Common myeloid progenitor, CD34-positive (primary cell): ENCODE data around the gene MTPN. TPM values are rescaled to one million over a fixed set of nuclear protein-coding genes. Genes with fewer than 3 reads are reported as not detected.
A peak's percentile ranks its signal among the peaks of the same experiment; 100 is the strongest.

Experiments
- CTCF ChIA-PET: fragments of 350-600 bp; sonication (Branson Sonifier 250); formaldehyde crosslinking; loops from one replicate; lab custom pipeline; 2021; ENCODE audit warnings: antibody characterized with exemption; lab: Charles Lee
- POLR2A ChIA-PET: fragments of 350-600 bp; sonication (Branson Sonifier 250); formaldehyde crosslinking; loops from one replicate; lab custom pipeline; 2021; ENCODE audit warnings: antibody characterized with exemption; lab: Charles Lee
- DNase-seq, 3 donors: peaks; one replicate each; pipeline versions ENCODE4 v3.0.0 to v3.0.0-alpha.2; 2013
- H3K27ac ChIP-seq, 2 experiments: 1 replicate in 1 of 2; 2 replicates in 1 of 2; pipeline ENCODE4 v1.7.0; 2013; ENCODE audit warnings: inconsistent platforms in 2 of 2, low read length in 2 of 2, mild to moderate bottlenecking in 2 of 2, low read depth in 1 of 2, moderate library complexity in 1 of 2; ENCODE audit not compliant: severe bottlenecking in 2 of 2, insufficient read depth in 1 of 2, poor library complexity in 1 of 2
- H3K27me3 ChIP-seq, 5 experiments: replicated peaks in 2 of 5; 1 replicate in 3 of 5; 2 replicates in 2 of 5; pipeline versions ENCODE4 v1.6.1 to v1.7.0; 2013; ENCODE audit warnings: low read length in 4 of 5, mild to moderate bottlenecking in 2 of 5, moderate library complexity in 2 of 5, inconsistent platforms in 1 of 5; ENCODE audit not compliant: insufficient read depth in 5 of 5, control insufficient read depth in 4 of 5
- H3K36me3 ChIP-seq, 4 experiments: 1 replicate in 2 of 4; 2 replicates in 2 of 4; pipeline versions ENCODE4 v1.6.1 to v1.7.0; 2013; ENCODE audit warnings: low read length in 3 of 4, control low read depth in 1 of 4, mild to moderate bottlenecking in 1 of 4; ENCODE audit not compliant: control insufficient read depth in 4 of 4, insufficient read depth in 4 of 4
- H3K4me1 ChIP-seq, 4 experiments: 1 replicate in 3 of 4; 2 replicates in 1 of 4; pipeline versions ENCODE4 v1.6.1 to v1.7.1; 2013; ENCODE audit warnings: low read length in 3 of 4, mild to moderate bottlenecking in 3 of 4, control low read depth in 1 of 4, inconsistent platforms in 1 of 4, moderate library complexity in 1 of 4; ENCODE audit not compliant: control insufficient read depth in 4 of 4, insufficient read depth in 4 of 4; ENCODE audit errors: control extremely low read depth in 1 of 4
- H3K4me3 ChIP-seq, 7 experiments: 1 replicate in 4 of 7; 2 replicates in 3 of 7; pipeline versions ENCODE4 v1.5.1 to v1.7.0; 2013; ENCODE audit warnings: mild to moderate bottlenecking in 7 of 7, low read length in 6 of 7, moderate library complexity in 6 of 7, inconsistent platforms in 2 of 7, low read depth in 2 of 7, control low read depth in 1 of 7; ENCODE audit not compliant: insufficient read depth in 4 of 7, control insufficient read depth in 1 of 7; ENCODE audit errors: extremely low read depth in 1 of 7
- H3K9me3 ChIP-seq, 5 experiments: 1 replicate in 4 of 5; 2 replicates in 1 of 5; pipeline versions ENCODE4 v1.6.1 to v1.7.1; 2013; ENCODE audit warnings: low read length in 4 of 5, mild to moderate bottlenecking in 2 of 5, inconsistent platforms in 1 of 5, low read depth in 1 of 5, moderate library complexity in 1 of 5; ENCODE audit not compliant: control insufficient read depth in 4 of 5, insufficient read depth in 2 of 5; ENCODE audit errors: control extremely low read depth in 1 of 5
- WGBS: methylation state at CpG from one replicate; pipeline ENCODE4 v1.1.5; 2013; ENCODE audit not compliant: insufficient coverage; 5-methylcytosine and 5-hydroxymethylcytosine counted together
- polyA plus RNA-seq: library from polyadenylated mRNA; unstranded; fragments of 120-200 nt; gene quantifications from one replicate; pipeline ENCODE4 v1.2.1, GENCODE V29; 2013

MTPN gene
- 174 TPM for polyA plus RNA-seq

- 0% methylated on average over 41 of the region's 47 CpGs for WGBS
- Histone ChIP-seq H3K4me3 (peak within 1 kb of the TSS; percentile 88 to 99 (median 97)), H3K27me3 (no peaks in the 10 kb centered on the region), H3K36me3 (peaks cover 0 to 12% (median 0%) of the 10 kb centered on the region in 4 experiments), H3K9me3 (no peaks in the 10 kb centered on the region), H3K27ac (peak within 1 kb of the TSS; percentile 82 to 93), H3K4me1 (peaks cover 54 to 78% (median 65%) of the 10 kb centered on the region in 4 experiments)
- POLR2A ChIA-PET = interaction anchor here (0.6 to 0.7 kb wide), 3 partner anchors 9 to 46 kb away, joined by 3 to 6 read pairs (median 3); no protein-coding TSS in a partner anchor
- peak; percentile 96 to 98 (median 96) for DNase-seq
- CTCF ChIA-PET = no interaction called here
Measured at GRCh38 chr7:135977007-135977741, at the start of gene MTPN. MTPN (minus strand) TSS chr7:135977359; CDS start chr7:135977100, 259 bp downstream.

GRCh38 chr7:136026209-136026608, 49.0 kb upstream of the MTPN start:
- CTCF ChIA-PET = interaction anchor here (1.1 to 1.5 kb wide), 2 partner anchors 10 to 19 kb away, joined by 3 read pairs; no protein-coding TSS in a partner anchor
- no peak overlapping the region for H3K27ac ChIP-seq
- no peak for DNase-seq
- no peaks in the 10 kb centered on the region for H3K9me3 ChIP-seq
- no peak overlapping the region for H3K4me3 ChIP-seq
- POLR2A ChIA-PET = no interaction called here
- peaks cover 0 to 2% (median 0%) of the 10 kb centered on the region in 5 experiments for H3K27me3 ChIP-seq
- H3K4me1 ChIP-seq = no peaks in the 10 kb centered on the region
- 100% methylated on average over 2 of the region's 2 CpGs for WGBS
- H3K36me3 ChIP-seq = no peaks in the 10 kb centered on the region

- no peak overlapping the region for H3K27ac ChIP-seq
- WGBS = 86% methylated on average over 1 of the region's 2 CpGs
- no peak overlapping the region for H3K4me3 ChIP-seq
- H3K36me3 ChIP-seq = no peaks in the 10 kb centered on the region
- H3K27me3 ChIP-seq = peaks cover 0 to 1% (median 0%) of the 10 kb centered on the region in 5 experiments
- POLR2A ChIA-PET = interaction anchor here (1.0 kb wide), 1 partner anchor 10 kb away, joined by 4 read pairs; no protein-coding TSS in a partner anchor
- H3K4me1 ChIP-seq = no peaks in the 10 kb centered on the region
- CTCF ChIA-PET = interaction anchor here (1.5 kb wide), 1 partner anchor 10 kb away, joined by 3 read pairs; no protein-coding TSS in a partner anchor
- no peaks in the 10 kb centered on the region for H3K9me3 ChIP-seq
- DNase-seq = no peak
Measured at GRCh38 chr7:136023134-136023869, 46.1 kb upstream of the MTPN start.

- no peaks in the 10 kb centered on the region for H3K4me1 ChIP-seq
- POLR2A ChIA-PET = no interaction called here
- H3K27me3 ChIP-seq = no peaks in the 10 kb centered on the region
- H3K36me3 ChIP-seq = no peaks in the 10 kb centered on the region
- no peak overlapping the region for H3K27ac ChIP-seq
- CTCF ChIA-PET = no interaction called here
- no peak for DNase-seq
- no peaks in the 10 kb centered on the region for H3K9me3 ChIP-seq
- H3K4me3 ChIP-seq = no peak overlapping the region
- WGBS = 100% methylated on average over 1 of the region's 1 CpG
Measured at GRCh38 chr7:136020556-136020955, 43.4 kb upstream of the MTPN start.

- no peak overlapping the region for H3K4me3 ChIP-seq
- WGBS = 69% methylated on average over 2 of the region's 2 CpGs
- H3K27me3 ChIP-seq = peaks cover 0 to 2% (median 0%) of the 10 kb centered on the region in 5 experiments
- ChIA-PET CTCF (interaction anchor here (1.5 to 2.2 kb wide), 2 partner anchors 10 to 217 kb away, joined by 4 read pairs; no protein-coding TSS in a partner anchor), POLR2A (no interaction called here)
- no peaks in the 10 kb centered on the region for H3K9me3 ChIP-seq
- DNase-seq = no peak
- H3K4me1 ChIP-seq = peaks cover 0 to 2% (median 0%) of the 10 kb centered on the region in 4 experiments
- H3K36me3 ChIP-seq = no peaks in the 10 kb centered on the region
- no peak overlapping the region for H3K27ac ChIP-seq
Measured at GRCh38 chr7:136018104-136018503, 40.9 kb upstream of the MTPN start.

GRCh38 chr7:136016649-136017395, 39.7 kb upstream of the MTPN start:
- H3K4me1 ChIP-seq = peaks cover 0 to 9% (median 3%) of the 10 kb centered on the region in 4 experiments
- no peak overlapping the region for H3K27ac ChIP-seq
- no CpG with 5 or more reads among the region's 5 CpGs for WGBS
- no peaks in the 10 kb centered on the region for H3K9me3 ChIP-seq
- no peak for DNase-seq
- ChIA-PET POLR2A (no interaction called here), CTCF (interaction anchor here (1.3 to 2.2 kb wide), 2 partner anchors 8 to 18 kb away, joined by 3 to 4 read pairs; no protein-coding TSS in a partner anchor)
- no peaks in the 10 kb centered on the region for H3K36me3 ChIP-seq
- no peak overlapping the region for H3K4me3 ChIP-seq
- H3K27me3 ChIP-seq = peaks cover 0 to 2% (median 0%) of the 10 kb centered on the region in 5 experiments
